Measurements from ENCODE around the gene FER. TPM values are rescaled to one million over a fixed set of nuclear protein-coding genes. Genes with fewer than 3 reads are reported as not detected.

Gene FER
- total RNA-seq, 1 donor from 2014 or later, result 30.7 TPM

DNA sequence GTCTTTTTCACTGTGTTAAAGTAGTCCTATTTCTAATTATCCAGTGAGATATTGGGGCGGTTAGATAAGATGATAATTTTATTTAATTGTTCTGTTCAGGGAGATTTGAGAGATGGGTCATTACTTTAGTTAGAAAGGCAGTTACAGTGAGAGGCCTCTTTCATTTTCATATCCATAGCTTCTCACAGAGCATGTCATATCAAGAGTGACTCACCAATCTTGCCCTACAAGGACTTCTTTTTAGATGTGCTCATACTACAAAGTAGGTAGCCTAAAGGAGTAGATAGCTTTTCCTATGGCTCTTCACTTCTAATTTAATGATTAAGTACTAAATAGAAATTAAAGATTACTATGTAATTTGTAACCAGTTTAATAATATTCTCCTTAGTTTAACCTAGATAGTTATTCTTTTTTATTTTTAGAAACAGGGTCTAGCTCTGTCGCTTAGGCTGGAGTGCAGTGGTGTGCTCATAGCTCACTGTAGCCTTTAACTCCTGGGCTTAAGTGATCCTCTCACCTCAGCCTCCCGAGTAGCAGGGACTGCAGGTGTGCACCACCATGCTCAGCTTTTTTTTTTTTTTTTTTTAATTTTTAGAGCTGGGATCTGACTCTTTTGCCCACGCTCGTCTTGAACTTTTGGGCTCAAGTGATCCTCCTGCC is 71.0 kb downstream of the FER start:
- H3K27me3 Mint-ChIP-seq (ENCODE audit: unreplicated experiment), result no peaks in the 10 kb centered on the region
- peaks cover 4% of the 10 kb centered on the region for H3K4me1 Mint-ChIP-seq (ENCODE audit: unreplicated experiment)
- no peaks in the 10 kb centered on the region for H3K9me3 Mint-ChIP-seq (ENCODE audit: unreplicated experiment)
- TF ChIP-seq, protein P1, sequence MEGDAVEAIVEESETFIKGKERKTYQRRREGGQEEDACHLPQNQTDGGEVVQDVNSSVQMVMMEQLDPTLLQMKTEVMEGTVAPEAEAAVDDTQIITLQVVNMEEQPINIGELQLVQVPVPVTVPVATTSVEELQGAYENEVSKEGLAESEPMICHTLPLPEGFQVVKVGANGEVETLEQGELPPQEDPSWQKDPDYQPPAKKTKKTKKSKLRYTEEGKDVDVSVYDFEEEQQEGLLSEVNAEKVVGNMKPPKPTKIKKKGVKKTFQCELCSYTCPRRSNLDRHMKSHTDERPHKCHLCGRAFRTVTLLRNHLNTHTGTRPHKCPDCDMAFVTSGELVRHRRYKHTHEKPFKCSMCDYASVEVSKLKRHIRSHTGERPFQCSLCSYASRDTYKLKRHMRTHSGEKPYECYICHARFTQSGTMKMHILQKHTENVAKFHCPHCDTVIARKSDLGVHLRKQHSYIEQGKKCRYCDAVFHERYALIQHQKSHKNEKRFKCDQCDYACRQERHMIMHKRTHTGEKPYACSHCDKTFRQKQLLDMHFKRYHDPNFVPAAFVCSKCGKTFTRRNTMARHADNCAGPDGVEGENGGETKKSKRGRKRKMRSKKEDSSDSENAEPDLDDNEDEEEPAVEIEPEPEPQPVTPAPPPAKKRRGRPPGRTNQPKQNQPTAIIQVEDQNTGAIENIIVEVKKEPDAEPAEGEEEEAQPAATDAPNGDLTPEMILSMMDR (IDR thresholded peaks at IDR 0.05; ENCODE audit: unreplicated experiment), result no peak
- H3K36me3 Mint-ChIP-seq (ENCODE audit: low read depth, unreplicated experiment), result no peaks in the 10 kb centered on the region
- H3K4me3 Mint-ChIP-seq (ENCODE audit: unreplicated experiment), result no peak overlapping the region
- no peak for DNase-seq (ENCODE audit: low spot score)
- H3K27ac Mint-ChIP-seq (ENCODE audit: unreplicated experiment), result no peak overlapping the region

GRCh38 chr5:108820983-108821382 is 73.3 kb downstream of the FER start:
- Mint-ChIP-seq H3K27me3 (ENCODE audit: unreplicated experiment) (no peaks in the 10 kb centered on the region), H3K36me3 (ENCODE audit: low read depth, unreplicated experiment) (no peaks in the 10 kb centered on the region), H3K4me3 (ENCODE audit: unreplicated experiment) (no peak overlapping the region), H3K4me1 (ENCODE audit: unreplicated experiment) (peaks cover 4% of the 10 kb centered on the region), H3K9me3 (ENCODE audit: unreplicated experiment) (no peaks in the 10 kb centered on the region), H3K27ac (ENCODE audit: unreplicated experiment) (no peak overlapping the region)
- DNase-seq (ENCODE audit: low spot score), result no peak
- TF ChIP-seq, protein P1 (IDR thresholded peaks at IDR 0.05; ENCODE audit: unreplicated experiment), result no peak

GRCh38 chr5:108822211-108822947 is 74.7 kb downstream of the FER start:
- H3K4me1 Mint-ChIP-seq (ENCODE audit: unreplicated experiment), result peaks cover 4% of the 10 kb centered on the region
- no peaks in the 10 kb centered on the region for H3K36me3 Mint-ChIP-seq (ENCODE audit: low read depth, unreplicated experiment)
- no peaks in the 10 kb centered on the region for H3K27me3 Mint-ChIP-seq (ENCODE audit: unreplicated experiment)
- TF ChIP-seq, protein P1 (IDR thresholded peaks at IDR 0.05; ENCODE audit: unreplicated experiment), result no peak
- no peaks in the 10 kb centered on the region for H3K9me3 Mint-ChIP-seq (ENCODE audit: unreplicated experiment)
- no peak overlapping the region for H3K27ac Mint-ChIP-seq (ENCODE audit: unreplicated experiment)
- H3K4me3 Mint-ChIP-seq (ENCODE audit: unreplicated experiment), result no peak overlapping the region
- no peak for DNase-seq (ENCODE audit: low spot score)

DNA sequence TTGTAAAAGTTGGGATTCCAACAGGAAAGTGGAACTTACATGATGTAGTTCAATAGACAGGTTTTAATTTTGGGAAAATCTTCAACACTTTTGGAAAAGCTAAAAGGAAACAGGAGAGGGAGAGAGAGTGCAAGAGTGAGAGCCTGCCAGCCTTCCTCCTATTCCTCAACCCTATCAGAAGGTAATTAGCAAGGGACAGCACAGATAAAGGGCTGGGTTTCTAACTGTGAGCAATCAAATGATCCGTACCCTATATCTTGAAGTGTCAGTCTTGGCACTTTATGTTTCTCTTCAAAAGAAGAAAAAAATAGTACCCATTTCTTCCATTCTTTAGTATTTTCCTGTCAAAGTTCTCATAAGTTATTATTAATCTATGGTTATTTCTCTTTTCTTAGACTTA is 79.4 kb downstream of the FER start:
- Mint-ChIP-seq H3K27ac (ENCODE audit: unreplicated experiment) (no peak overlapping the region), H3K36me3 (ENCODE audit: low read depth, unreplicated experiment) (no peaks in the 10 kb centered on the region), H3K4me1 (ENCODE audit: unreplicated experiment) (peaks cover 7% of the 10 kb centered on the region), H3K4me3 (ENCODE audit: unreplicated experiment) (no peak overlapping the region), H3K27me3 (ENCODE audit: unreplicated experiment) (no peaks in the 10 kb centered on the region), H3K9me3 (ENCODE audit: unreplicated experiment) (no peaks in the 10 kb centered on the region)
- TF ChIP-seq, protein P1 (IDR thresholded peaks at IDR 0.05; ENCODE audit: unreplicated experiment), result no peak
- DNase-seq (ENCODE audit: low spot score), result no peak

- DNase-seq (ENCODE audit: low spot score), result no peak
- no peak overlapping the region for H3K4me3 Mint-ChIP-seq (ENCODE audit: unreplicated experiment)
- no peaks in the 10 kb centered on the region for H3K9me3 Mint-ChIP-seq (ENCODE audit: unreplicated experiment)
- TF ChIP-seq, protein P1 (IDR thresholded peaks at IDR 0.05; ENCODE audit: unreplicated experiment), result no peak
- no peaks in the 10 kb centered on the region for H3K27me3 Mint-ChIP-seq (ENCODE audit: unreplicated experiment)
- H3K4me1 Mint-ChIP-seq (ENCODE audit: unreplicated experiment), result peaks cover 10% of the 10 kb centered on the region
- H3K36me3 Mint-ChIP-seq (ENCODE audit: low read depth, unreplicated experiment), result no peaks in the 10 kb centered on the region
- H3K27ac Mint-ChIP-seq (ENCODE audit: unreplicated experiment), result no peak overlapping the region
These were observed 83.1 kb downstream of the FER start for GRCh38 chr5:108830705-108831276.
